GM18861 (cell line): ENCODE results near the gene ADGRB2.
"Not testable (repeated sequence)": the region's sequence is repeated elsewhere in the genome, so short reads cannot be mapped to it uniquely, and the experiment has no call there.

Experiments
- ATAC-seq: cut with Tn5 transposase; IDR thresholded peaks from one replicate; pipeline ENCODE4 v1.9.1; 2021; ENCODE audit not compliant: unreplicated experiment

The ADGRB2 gene

GRCh38 chr1:31730336-31731048, 33.6 kb downstream of the ADGRB2 start:
- ATAC-seq = no peak

- ATAC-seq = no peak
Observed at GRCh38 chr1:31727849-31728248, 36.3 kb downstream of the ADGRB2 start.

GRCh38 chr1:31727195-31727594, 36.9 kb downstream of the ADGRB2 start:
- no peak for ATAC-seq

- ATAC-seq = no peak
Observed at GRCh38 chr1:31726715-31727114, 37.4 kb downstream of the ADGRB2 start.

GRCh38 chr1:31725777-31726535, 38.2 kb downstream of the ADGRB2 start:
- ATAC-seq = no peak

- ATAC-seq = no peak
Observed at GRCh38 chr1:31725134-31725533, 39.0 kb downstream of the ADGRB2 start.

- ATAC-seq = no peak
Observed at GRCh38 chr1:31723828-31724359, 40.2 kb downstream of the ADGRB2 start.

- ATAC-seq = no peak
Observed at GRCh38 chr1:31718327-31718897, 45.7 kb downstream of the ADGRB2 start.

GRCh38 chr1:31717341-31717740, 46.8 kb downstream of the ADGRB2 start:
- ATAC-seq = no peak

- no peak for ATAC-seq
Observed at GRCh38 chr1:31715873-31716220, 48.3 kb downstream of the ADGRB2 start.

- no peak for ATAC-seq
Observed at GRCh38 chr1:31715087-31715872, 48.9 kb downstream of the ADGRB2 start.

- no peak for ATAC-seq
Observed at GRCh38 chr1:31714442-31715086, 49.6 kb downstream of the ADGRB2 start.

- ATAC-seq = no peak
Observed at GRCh38 chr1:31712630-31713029, 51.5 kb downstream of the ADGRB2 start.

GRCh38 chr1:31712068-31712467, 52.1 kb downstream of the ADGRB2 start:
- ATAC-seq = no peak

- no peak for ATAC-seq
Observed at GRCh38 chr1:31708324-31708723, 55.8 kb downstream of the ADGRB2 start.

GRCh38 chr1:31707711-31708110, 56.4 kb downstream of the ADGRB2 start:
- no peak for ATAC-seq

GRCh38 chr1:31707059-31707600, 57.0 kb downstream of the ADGRB2 start:
- not testable (repeated sequence) for ATAC-seq

GRCh38 chr1:31706384-31707058, 57.6 kb downstream of the ADGRB2 start:
- no peak for ATAC-seq

GRCh38 chr1:31705080-31705866, 58.9 kb downstream of the ADGRB2 start:
- no peak for ATAC-seq
